Measurements from ENCODE around the gene PCOLCE2.

- TF ChIP-seq CTCF (IDR thresholded peaks at IDR 0.05) (no peak), POLR2AphosphoS5 (IDR thresholded peaks at IDR 0.05) (no peak), EP300 (IDR thresholded peaks at IDR 0.05) (no peak), POLR2A (IDR thresholded peaks at IDR 0.05) (no peak)
Measured at GRCh38 chr3:142796823-142797222, 92.1 kb downstream of the PCOLCE2 start.

All from gastroesophageal sphincter (tissue), 3 donors.